Measurements from ENCODE around the gene ANKS6. TPM values are rescaled to one million over a fixed set of nuclear protein-coding genes. Genes with fewer than 3 reads are reported as not detected.

The ANKS6 gene
- total and polyA plus RNA-seq, 9 donors, result 7.4 to 29.3 (median 17.7) TPM

GRCh38 chr9:98794802-98795201, 1.6 kb downstream of the ANKS6 start:
- H3K4me1 ChIP-seq (ENCODE audit: insufficient read depth), result peaks cover 3% of the 10 kb centered on the region
- no peak for DNase-seq
- TF ChIP-seq CTCF (IDR thresholded peaks at IDR 0.05) (no peak), EP300 (IDR thresholded peaks at IDR 0.05) (no peak), POLR2A (IDR thresholded peaks at IDR 0.05) (no peak)
- no peak overlapping the region for H3K27ac ChIP-seq
- H3K36me3 ChIP-seq, result no peaks in the 10 kb centered on the region
- no peaks in the 10 kb centered on the region for H3K9me3 ChIP-seq
- WGBS, 3 donors, result 75 to 86% (median 84%) methylated on average over 3 of the region's 3 CpGs
- intact Hi-C loops (cut with DNase I), result no loop called here
- H3K27me3 ChIP-seq, result no peaks in the 10 kb centered on the region
- no peak overlapping the region for H3K4me3 ChIP-seq

- no peak for TF ChIP-seq CTCF (IDR thresholded peaks at IDR 0.05)
- TF ChIP-seq EP300 (IDR thresholded peaks at IDR 0.05), result no peak
- TF ChIP-seq POLR2A (IDR thresholded peaks at IDR 0.05), result no peak
- H3K4me1 ChIP-seq (ENCODE audit: insufficient read depth), result peaks cover 3% of the 10 kb centered on the region
- H3K27me3 ChIP-seq, result no peaks in the 10 kb centered on the region
- intact Hi-C loops (cut with DNase I), result no loop called here
- WGBS, 3 donors, result 95 to 98% (median 97%) methylated on average over 2 of the region's 2 CpGs
- no peaks in the 10 kb centered on the region for H3K36me3 ChIP-seq
- H3K4me3 ChIP-seq, result no peak overlapping the region
- no peak for DNase-seq
- no peaks in the 10 kb centered on the region for H3K9me3 ChIP-seq
- H3K27ac ChIP-seq, result no peak overlapping the region
Measured at GRCh38 chr9:98793031-98793430, 3.3 kb downstream of the ANKS6 start.

GRCh38 chr9:98791608-98792490, 4.5 kb downstream of the ANKS6 start:
- DNase-seq, result peak in 1 of 5 donors; percentile 29
- Histone ChIP-seq H3K27ac (no peak overlapping the region), H3K9me3 (no peaks in the 10 kb centered on the region), H3K27me3 (no peaks in the 10 kb centered on the region), H3K4me1 (ENCODE audit: insufficient read depth) (peaks cover 3% of the 10 kb centered on the region), H3K4me3 (no peak overlapping the region), H3K36me3 (no peaks in the 10 kb centered on the region)
- 79 to 85% (median 81%) methylated on average over 18 of the region's 18 CpGs for WGBS, 3 donors
- intact Hi-C loops (cut with DNase I), result no loop called here
- TF ChIP-seq EP300 (IDR thresholded peaks at IDR 0.05), result no peak
- TF ChIP-seq CTCF (IDR thresholded peaks at IDR 0.05), result no peak
- TF ChIP-seq POLR2A (IDR thresholded peaks at IDR 0.05), result no peak

GRCh38 chr9:98790842-98791607, 5.3 kb downstream of the ANKS6 start:
- no peak for TF ChIP-seq EP300 (IDR thresholded peaks at IDR 0.05)
- TF ChIP-seq CTCF (IDR thresholded peaks at IDR 0.05), result peak; percentile 96 to 97 (median 97)
- Histone ChIP-seq H3K36me3 (no peaks in the 10 kb centered on the region), H3K27me3 (no peaks in the 10 kb centered on the region), H3K4me3 (no peak overlapping the region), H3K4me1 (ENCODE audit: insufficient read depth) (peaks cover 3% of the 10 kb centered on the region), H3K9me3 (no peaks in the 10 kb centered on the region), H3K27ac (no peak overlapping the region)
- 53 to 56% (median 54%) methylated on average over 10 of the region's 10 CpGs for WGBS, 3 donors
- DNase-seq, result peak; percentile 80 to 91 (median 89)
- intact Hi-C loops (cut with DNase I), result no loop called here
